HG03439 (cell line): Measurements from ENCODE around the gene USP17L18.
"Not testable (repeated sequence)": the region's sequence is repeated elsewhere in the genome, so short reads cannot be mapped to it uniquely, and the experiment has no call there.

Experiments
- ATAC-seq: cut with Tn5 transposase; IDR thresholded peaks from one replicate; pipeline ENCODE4 v1.9.1; 2021; ENCODE audit warnings: mild to moderate bottlenecking, moderate library complexity; ENCODE audit not compliant: unreplicated experiment

USP17L18 gene

GRCh38 chr4:9247953-9248680 lies at the start of gene USP17L18:
USP17L18 (plus strand) TSS chr4:9248630; CDS start chr4:9248630, 0 bp downstream.
- not testable (repeated sequence) for ATAC-seq

- not testable (repeated sequence) for ATAC-seq
Observed at GRCh38 chr4:9210357-9210756, 38.1 kb upstream of the USP17L18 start, which contains the start of gene USP17L10. USP17L10 (plus strand) TSS chr4:9210657; CDS start chr4:9210657, 0 bp downstream.

- not testable (repeated sequence) for ATAC-seq
Observed at GRCh38 chr4:9214701-9215100, 33.7 kb upstream of the USP17L18 start.

- not testable (repeated sequence) for ATAC-seq
Observed at GRCh38 chr4:9215105-9215504, 33.3 kb upstream of the USP17L18 start, which contains the start of gene USP17L11. USP17L11 (plus strand) TSS chr4:9215405; CDS start chr4:9215405, 0 bp downstream.

- ATAC-seq = not testable (repeated sequence)
Observed at GRCh38 chr4:9219852-9220251, 28.6 kb upstream of the USP17L18 start, which contains the start of gene USP17L12. USP17L12 (plus strand) TSS chr4:9220152; CDS start chr4:9220152, 0 bp downstream.

GRCh38 chr4:9224596-9224995 lies 23.8 kb upstream of the USP17L18 start, which contains the start of gene USP17L13:
USP17L13 (plus strand) TSS chr4:9224896; CDS start chr4:9224896, 0 bp downstream.
- ATAC-seq = not testable (repeated sequence)

GRCh38 chr4:9230249-9230648 lies 18.2 kb upstream of the USP17L18 start:
- not testable (repeated sequence) for ATAC-seq

GRCh38 chr4:9234085-9234484 lies 14.3 kb upstream of the USP17L18 start, which contains the start of gene USP17L15:
USP17L15 (plus strand) TSS chr4:9234385; CDS start chr4:9234385, 0 bp downstream.
- not testable (repeated sequence) for ATAC-seq

GRCh38 chr4:9238461-9238860 lies 10.0 kb upstream of the USP17L18 start:
- ATAC-seq = not testable (repeated sequence)

- ATAC-seq = not testable (repeated sequence)
Observed at GRCh38 chr4:9243579-9243978, 4.9 kb upstream of the USP17L18 start, which contains the start of gene USP17L17. USP17L17 (plus strand) TSS chr4:9243879; CDS start chr4:9243879, 0 bp downstream.

GRCh38 chr4:9253078-9253477 lies 4.6 kb downstream of the USP17L18 start, which contains the start of gene USP17L19:
USP17L19 (plus strand) TSS chr4:9253378; CDS start chr4:9253378, 0 bp downstream.
- not testable (repeated sequence) for ATAC-seq

GRCh38 chr4:9257824-9258223 lies 9.4 kb downstream of the USP17L18 start, which contains the start of gene USP17L20:
USP17L20 (plus strand) TSS chr4:9258124; CDS start chr4:9258124, 0 bp downstream.
- not testable (repeated sequence) for ATAC-seq

- not testable (repeated sequence) for ATAC-seq
Observed at GRCh38 chr4:9262572-9262971, 14.1 kb downstream of the USP17L18 start, which contains the start of gene USP17L21. USP17L21 (plus strand) TSS chr4:9262872; CDS start chr4:9262872, 0 bp downstream.

- not testable (repeated sequence) for ATAC-seq
Observed at GRCh38 chr4:9267319-9267718, 18.9 kb downstream of the USP17L18 start, which contains the start of gene USP17L22. USP17L22 (plus strand) TSS chr4:9267619; CDS start chr4:9267619, 0 bp downstream.

- ATAC-seq = not testable (repeated sequence)
Observed at GRCh38 chr4:9271719-9272118, 23.3 kb downstream of the USP17L18 start.
